SU-DHL-6 (cell line): Measurements from ENCODE around the gene ACO2.

ENCODE experiments used
- H2AFZ ChIP-seq: fragments of 200-600 bp; sonication (generic); 2 replicates; pipeline ENCODE4 v1.6.1; 2014; ENCODE audit warnings: low read depth, mild to moderate bottlenecking, moderate library complexity, mixed read lengths, antibody characterized with exemption, low read length; ENCODE audit not compliant: severe bottlenecking
- H3F3A ChIP-seq: fragments of 200-600 bp; shearing (Covaris generic); 2 replicates; pipeline ENCODE4 v1.6.0; 2016; ENCODE audit warnings: antibody characterized with exemption, mild to moderate bottlenecking; ENCODE audit not compliant: insufficient read depth
- H3K27ac ChIP-seq: fragments of 200-600 bp; sonication (generic); 2 replicates; pipeline ENCODE4 v1.5.1; 2016; ENCODE audit warnings: low read depth, mild to moderate bottlenecking, low read length, moderate library complexity, mixed read lengths
- H3K27me3 ChIP-seq: fragments of 200-600 bp; sonication (generic), shearing (Covaris generic); 2 replicates; pipeline ENCODE4 v1.6.0; 2014; ENCODE audit warnings: mild to moderate bottlenecking, low read length
- H3K36me3 ChIP-seq: fragments of 200-600 bp; sonication (generic); 2 replicates; pipeline ENCODE4 v1.6.1; 2014; ENCODE audit warnings: mild to moderate bottlenecking, low read length, mixed read lengths
- H3K4me2 ChIP-seq: fragments of 300-600, 200-600 bp; shearing (Covaris generic), sonication (generic); 2 replicates; pipeline ENCODE4 v1.6.0; 2014; ENCODE audit warnings: low read length, low read depth, mild to moderate bottlenecking; ENCODE audit not compliant: poor library complexity, severe bottlenecking
- H3K4me3 ChIP-seq: fragments of 200-600 bp; sonication (generic); 2 replicates; pipeline ENCODE4 v1.5.1; 2014; ENCODE audit warnings: antibody characterized with exemption, low read length, mild to moderate bottlenecking, mixed read lengths; ENCODE audit not compliant: insufficient read depth, poor library complexity, severe bottlenecking
- H3K79me2 ChIP-seq: fragments of 200-600 bp; sonication (generic); 2 replicates; pipeline ENCODE4 v1.6.1; 2014; ENCODE audit warnings: mild to moderate bottlenecking, low read length, moderate library complexity; ENCODE audit not compliant: insufficient read depth
- H3K9ac ChIP-seq: fragments of 200-600 bp; sonication (generic); 2 replicates; pipeline ENCODE4 v1.7.0; 2014; ENCODE audit warnings: mild to moderate bottlenecking, low read length
- H3K9me2 ChIP-seq: fragments of 200-600 bp; sonication (generic); replicated peaks from 2 replicates; pipeline ENCODE4 v1.6.1; 2014; ENCODE audit warnings: low read length; ENCODE audit not compliant: insufficient read depth
- H3K9me3 ChIP-seq: fragments of 200-600 bp; sonication (generic); 2 replicates; pipeline ENCODE4 v1.6.1; 2014; ENCODE audit warnings: low read length, mixed read lengths; ENCODE audit not compliant: insufficient read depth
- H4K20me1 ChIP-seq: fragments of 200-600 bp; sonication (generic); 2 replicates; pipeline ENCODE4 v1.6.1; 2014; ENCODE audit warnings: low read depth, mild to moderate bottlenecking, antibody characterized with exemption, low read length, moderate library complexity, mixed read lengths
- CTCF ChIP-seq: fragments of 200-600 bp; sonication (generic); IDR thresholded peaks from one replicate; pipeline ENCODE4 v1.5.1; 2017; ENCODE audit warnings: antibody characterized with exemption, mild to moderate bottlenecking, low read length, moderate library complexity; ENCODE audit not compliant: insufficient read depth, poor library complexity, severe bottlenecking
- EZH2phosphoT487 ChIP-seq: fragments of 200-600 bp; sonication (generic), shearing (Covaris generic); conservative IDR thresholded peaks from 2 replicates; pipeline ENCODE4 v1.6.1; 2018; ENCODE audit warnings: mild to moderate bottlenecking, antibody characterized with exemption, low read length, moderate library complexity, mixed read lengths

Gene ACO2

GRCh38 chr22:41528132-41528766, 59.3 kb downstream of the ACO2 start:
- Histone ChIP-seq H3K27ac (no peak overlapping the region), H3F3A (0 out of 2 replicates have a peak, but pooled peaks cover 5% of the 10 kb centered on the region), H3K9me2 (no peaks in the 10 kb centered on the region), H3K9me3 (no peaks in the 10 kb centered on the region), H3K9ac (no peak overlapping the region), H3K4me3 (no peak overlapping the region), H2AFZ (no peak overlapping the region), H4K20me1 (no peaks in the 10 kb centered on the region), H3K79me2 (peaks cover 8% of the 10 kb centered on the region; the same call in 1 of the 2 replicates), H3K36me3 (no peaks in the 10 kb centered on the region), H3K4me2 (no peak overlapping the region), H3K27me3 (no peaks in the 10 kb centered on the region)
- TF ChIP-seq CTCF, result no peak
- no peak for TF ChIP-seq EZH2phosphoT487

GRCh38 chr22:41528938-41529561, 60.1 kb downstream of the ACO2 start:
- no peaks in the 10 kb centered on the region for H3K36me3 ChIP-seq
- no peaks in the 10 kb centered on the region for H4K20me1 ChIP-seq
- no peak overlapping the region for H2AFZ ChIP-seq
- no peaks in the 10 kb centered on the region for H3K9me3 ChIP-seq
- TF ChIP-seq CTCF (no peak), EZH2phosphoT487 (no peak)
- H3K9me2 ChIP-seq, result no peaks in the 10 kb centered on the region
- H3K4me2 ChIP-seq, result no peak overlapping the region
- no peak overlapping the region for H3K27ac ChIP-seq
- no peak overlapping the region for H3K4me3 ChIP-seq
- peaks cover 8% of the 10 kb centered on the region; the same call in 1 of the 2 replicates for H3K79me2 ChIP-seq
- 0 out of 2 replicates have a peak, but pooled peaks cover 5% of the 10 kb centered on the region for H3F3A ChIP-seq
- H3K27me3 ChIP-seq, result no peaks in the 10 kb centered on the region
- H3K9ac ChIP-seq, result no peak overlapping the region

- Histone ChIP-seq H3K27me3 (no peaks in the 10 kb centered on the region), H3K36me3 (no peaks in the 10 kb centered on the region), H3K9ac (no peak overlapping the region), H3K9me3 (no peaks in the 10 kb centered on the region), H3K4me3 (no peak overlapping the region), H4K20me1 (no peaks in the 10 kb centered on the region), H3K9me2 (no peaks in the 10 kb centered on the region), H3K4me2 (no peak overlapping the region), H3K79me2 (peaks cover 8% of the 10 kb centered on the region; the same call in 1 of the 2 replicates), H3K27ac (no peak overlapping the region), H2AFZ (no peak overlapping the region), H3F3A (0 out of 2 replicates have a peak, but pooled peaks cover 5% of the 10 kb centered on the region)
- no peak for TF ChIP-seq EZH2phosphoT487
- TF ChIP-seq CTCF, result no peak
Observed at GRCh38 chr22:41530890-41531714, 62.2 kb downstream of the ACO2 start.
